GM21528 (cell line): ENCODE measurements around the gene DBNDD1.
"Not testable (repeated sequence)": the region's sequence is repeated elsewhere in the genome, so short reads cannot be mapped to it uniquely, and the experiment has no call there.

Experiments
- ATAC-seq: cut with Tn5 transposase; IDR thresholded peaks from one replicate; pipeline ENCODE4 v1.9.1; 2021; ENCODE audit warnings: mild to moderate bottlenecking, moderate library complexity; ENCODE audit not compliant: unreplicated experiment, low FRiP score

Gene DBNDD1, protein sequence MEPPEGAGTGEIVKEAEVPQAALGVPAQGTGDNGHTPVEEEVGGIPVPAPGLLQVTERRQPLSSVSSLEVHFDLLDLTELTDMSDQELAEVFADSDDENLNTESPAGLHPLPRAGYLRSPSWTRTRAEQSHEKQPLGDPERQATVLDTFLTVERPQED

GRCh38 chr16:90018652-90019542 is at the start of gene DBNDD1:
Gene DBNDD1 (minus strand): TSS chr16:90019456. CDS start chr16:90019341, 115 bp downstream.
- no peak for ATAC-seq

- ATAC-seq, result no peak
Observed at GRCh38 chr16:90061437-90061836, 42.2 kb upstream of the DBNDD1 start.

DNA sequence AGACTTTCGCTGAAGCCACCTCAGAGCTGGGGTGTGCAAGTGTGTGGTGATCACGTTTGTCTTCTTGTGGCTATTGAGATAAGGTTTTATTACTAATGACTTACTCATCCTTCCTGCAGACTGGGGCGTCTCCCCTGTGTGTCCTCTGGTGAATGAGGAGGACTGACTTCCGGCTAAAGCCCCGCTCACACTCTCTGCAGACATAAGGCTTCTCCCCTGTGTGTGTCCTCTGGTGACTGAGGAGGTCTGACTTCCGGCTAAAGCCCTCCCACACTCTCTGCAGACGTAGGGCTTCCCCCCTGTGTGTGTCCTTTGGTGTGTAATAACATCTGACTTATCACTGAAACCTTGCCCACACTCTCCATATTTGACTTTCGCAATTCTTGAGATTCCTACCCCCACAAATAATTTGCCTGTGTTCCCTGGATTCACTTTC is 38.5 kb upstream of the DBNDD1 start:
- no peak for ATAC-seq

- not testable (repeated sequence) for ATAC-seq
Observed at GRCh38 chr16:90056521-90056920, 37.3 kb upstream of the DBNDD1 start.

GRCh38 chr16:90055371-90055770 is 36.1 kb upstream of the DBNDD1 start:
- ATAC-seq, result no peak

GRCh38 chr16:90054554-90054953 is 35.3 kb upstream of the DBNDD1 start:
- ATAC-seq, result no peak

- ATAC-seq, result no peak
Observed at GRCh38 chr16:90053902-90054500, 34.7 kb upstream of the DBNDD1 start.

GRCh38 chr16:90050969-90051368 is 31.7 kb upstream of the DBNDD1 start:
- ATAC-seq, result no peak

GRCh38 chr16:90048737-90049330 is 29.6 kb upstream of the DBNDD1 start:
- no peak for ATAC-seq

GRCh38 chr16:90048347-90048722 is 29.1 kb upstream of the DBNDD1 start:
- ATAC-seq, result no peak

DNA sequence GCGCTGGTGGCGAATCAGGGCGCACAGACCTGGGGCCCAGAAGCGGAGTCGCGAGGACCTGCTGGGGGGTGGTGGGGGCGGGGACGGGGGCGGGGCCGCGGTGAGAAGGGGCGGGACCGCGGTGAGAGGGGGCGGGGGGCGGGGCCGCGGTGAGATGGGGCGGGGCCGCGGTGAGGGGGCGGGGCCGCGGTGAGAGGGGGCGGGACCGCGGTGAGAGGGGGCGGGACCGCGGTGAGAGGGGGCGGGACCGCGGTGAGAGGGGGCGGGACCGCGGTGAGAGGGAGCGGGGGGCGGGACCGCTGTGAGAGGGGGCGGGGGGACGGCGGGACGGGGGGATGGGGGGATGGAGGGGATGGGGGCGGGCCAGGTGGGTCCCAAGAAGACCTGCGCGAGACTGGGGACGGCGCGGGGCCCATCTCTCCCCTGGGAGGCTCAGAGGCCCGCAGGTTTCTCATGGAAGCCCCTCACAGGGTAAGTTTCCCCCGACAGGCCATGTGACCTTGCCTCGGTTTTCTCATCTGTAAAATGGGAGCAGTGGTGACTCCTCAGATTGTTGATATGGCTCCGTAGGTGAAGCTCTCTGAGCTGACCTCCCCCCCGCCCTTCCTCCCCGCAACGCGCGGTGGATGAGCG is 28.6 kb upstream of the DBNDD1 start:
- no peak for ATAC-seq

GRCh38 chr16:90046971-90047713 is 27.9 kb upstream of the DBNDD1 start:
- ATAC-seq, result no peak

DNA sequence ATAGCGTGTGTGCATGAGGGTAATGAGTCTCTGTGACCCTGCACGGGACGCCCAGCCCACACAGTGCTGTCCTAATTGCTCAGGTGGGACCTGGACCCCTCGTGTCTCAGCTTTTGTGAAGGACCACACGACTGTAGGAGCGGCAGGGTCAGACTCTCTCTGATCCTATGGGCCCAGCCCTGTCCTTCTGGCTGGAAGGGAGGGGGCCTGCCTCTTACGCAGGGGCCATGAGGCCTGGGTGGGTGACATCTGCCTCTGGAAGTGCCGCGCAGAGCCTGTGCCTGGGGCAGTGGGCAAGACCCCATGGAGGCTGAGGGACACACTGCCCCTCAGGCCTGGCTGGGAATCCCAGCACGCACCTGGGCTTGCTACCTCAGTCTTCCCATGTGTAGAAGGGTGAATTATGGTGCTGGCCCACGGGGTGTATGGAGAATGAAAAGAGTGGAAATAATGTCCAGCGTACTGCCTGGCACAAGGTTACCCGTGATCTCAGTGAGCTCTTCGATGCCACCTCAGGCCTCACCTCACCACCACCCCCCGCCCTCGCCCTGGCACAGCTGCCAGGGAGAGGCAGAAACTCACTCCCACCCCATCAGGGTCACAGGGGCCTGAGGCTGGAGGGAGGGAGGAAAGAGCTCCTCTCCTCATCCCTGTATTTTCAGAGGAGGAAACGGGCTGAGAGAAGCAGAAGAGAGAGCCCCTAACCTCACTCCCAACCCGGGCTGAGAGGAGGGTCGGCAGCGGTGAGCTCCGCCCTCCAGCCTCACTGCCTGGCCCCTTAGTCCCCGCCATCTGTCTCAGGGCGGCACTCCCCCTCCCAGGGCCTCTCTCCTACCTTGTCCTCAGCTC is 27.1 kb upstream of the DBNDD1 start:
- no peak for ATAC-seq

GRCh38 chr16:90044111-90044551 is 24.9 kb upstream of the DBNDD1 start:
- no peak for ATAC-seq

- ATAC-seq, result no peak
Observed at GRCh38 chr16:90043526-90043925, 24.3 kb upstream of the DBNDD1 start.

GRCh38 chr16:90042946-90043514 is 23.8 kb upstream of the DBNDD1 start:
- ATAC-seq, result no peak

DNA sequence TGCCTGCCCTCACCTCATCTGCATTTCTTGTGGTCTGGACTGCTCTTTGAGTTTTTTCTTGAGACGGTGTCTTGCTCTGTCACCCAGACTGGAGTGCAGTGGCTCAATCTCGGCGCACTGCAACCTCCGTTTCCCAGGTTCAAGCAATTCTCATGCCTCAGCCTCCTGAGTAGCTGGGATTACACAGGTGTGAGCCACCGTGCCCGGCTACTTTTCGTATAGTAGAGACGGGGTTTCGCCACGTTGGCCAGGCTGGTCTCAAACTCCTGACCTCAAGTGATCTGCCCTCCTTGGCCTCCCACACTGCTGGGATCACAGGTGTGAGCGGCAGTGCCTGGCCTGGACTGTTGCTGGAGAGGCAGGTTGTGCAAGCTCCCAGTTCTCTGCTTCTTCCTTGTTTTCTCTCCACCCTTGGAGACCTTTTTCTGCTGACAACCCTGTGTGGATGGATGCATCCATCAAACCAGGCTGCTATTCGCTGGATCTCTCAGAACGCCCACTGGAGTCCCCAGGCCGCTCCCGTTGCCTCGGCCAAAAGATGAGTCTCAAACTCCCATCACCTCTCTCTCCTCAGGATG is 22.7 kb upstream of the DBNDD1 start:
- no peak for ATAC-seq
